ENCODE data around the gene SYT6. TPM values are rescaled to one million over a fixed set of nuclear protein-coding genes. Genes with fewer than 3 reads are reported as not detected.
A peak's percentile ranks its signal among the peaks of the same experiment; 100 is the strongest.
"Not testable (repeated sequence)": the region's sequence is repeated elsewhere in the genome, so short reads cannot be mapped to it uniquely, and the experiment has no call there.

Gene SYT6
- total RNA-seq, 1 experiment from 2014 or later = 0.04 TPM

DNA sequence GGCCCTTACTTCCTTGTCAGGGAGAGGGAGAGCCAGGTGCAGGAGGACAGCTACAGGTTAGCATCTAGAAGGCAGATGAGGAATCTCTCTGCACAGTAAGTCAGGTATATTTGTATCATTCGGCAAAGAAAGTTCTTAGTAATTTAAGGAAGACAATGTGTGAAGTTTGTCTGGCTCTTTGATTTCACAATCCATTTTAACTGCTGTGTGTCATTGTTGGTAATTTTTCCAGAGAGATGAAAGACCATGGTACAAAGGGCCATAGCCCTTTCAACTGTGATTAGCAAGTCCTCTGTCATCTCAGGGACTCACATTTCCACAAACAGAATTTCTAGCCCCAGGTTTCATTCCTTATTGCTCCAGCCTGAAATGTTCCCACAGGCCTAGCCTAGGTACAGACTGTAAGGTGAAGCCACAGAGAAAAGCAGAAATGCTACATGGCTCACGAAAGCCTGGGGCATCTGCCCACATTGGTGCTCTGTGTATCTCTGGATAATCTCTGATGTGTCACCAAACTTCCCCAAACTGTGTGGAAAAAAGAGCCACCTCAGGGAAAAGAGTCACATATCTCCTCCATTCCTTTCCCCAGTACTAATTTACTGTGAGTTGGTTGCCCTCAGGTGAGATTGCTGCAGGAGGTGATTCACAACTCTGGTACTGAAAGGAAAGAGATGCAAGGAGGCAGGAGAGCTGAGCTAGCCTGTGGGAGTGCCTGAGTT lies 70.6 kb downstream of the SYT6 start:
- H3K27ac ChIP-seq = no peak overlapping the region
- no peaks in the 10 kb centered on the region for H3K27me3 ChIP-seq
- 0 out of 2 replicates have a peak, but pooled peaks cover 7% of the 10 kb centered on the region for H3K4me1 ChIP-seq
- H3K9me3 ChIP-seq (replicated peaks) = no peaks in the 10 kb centered on the region
- no peaks in the 10 kb centered on the region for H3K36me3 ChIP-seq
- no peak for DNase-seq
- H3K4me3 ChIP-seq = no peak overlapping the region

GRCh38 chr1:114082304-114082630 lies 71.4 kb downstream of the SYT6 start:
- Histone ChIP-seq H3K27me3 (no peaks in the 10 kb centered on the region), H3K9me3 (replicated peaks) (no peaks in the 10 kb centered on the region), H3K4me3 (no peak overlapping the region), H3K27ac (no peak overlapping the region), H3K36me3 (no peaks in the 10 kb centered on the region), H3K4me1 (0 out of 2 replicates have a peak, but pooled peaks cover 7% of the 10 kb centered on the region)
- no peak for DNase-seq

DNA sequence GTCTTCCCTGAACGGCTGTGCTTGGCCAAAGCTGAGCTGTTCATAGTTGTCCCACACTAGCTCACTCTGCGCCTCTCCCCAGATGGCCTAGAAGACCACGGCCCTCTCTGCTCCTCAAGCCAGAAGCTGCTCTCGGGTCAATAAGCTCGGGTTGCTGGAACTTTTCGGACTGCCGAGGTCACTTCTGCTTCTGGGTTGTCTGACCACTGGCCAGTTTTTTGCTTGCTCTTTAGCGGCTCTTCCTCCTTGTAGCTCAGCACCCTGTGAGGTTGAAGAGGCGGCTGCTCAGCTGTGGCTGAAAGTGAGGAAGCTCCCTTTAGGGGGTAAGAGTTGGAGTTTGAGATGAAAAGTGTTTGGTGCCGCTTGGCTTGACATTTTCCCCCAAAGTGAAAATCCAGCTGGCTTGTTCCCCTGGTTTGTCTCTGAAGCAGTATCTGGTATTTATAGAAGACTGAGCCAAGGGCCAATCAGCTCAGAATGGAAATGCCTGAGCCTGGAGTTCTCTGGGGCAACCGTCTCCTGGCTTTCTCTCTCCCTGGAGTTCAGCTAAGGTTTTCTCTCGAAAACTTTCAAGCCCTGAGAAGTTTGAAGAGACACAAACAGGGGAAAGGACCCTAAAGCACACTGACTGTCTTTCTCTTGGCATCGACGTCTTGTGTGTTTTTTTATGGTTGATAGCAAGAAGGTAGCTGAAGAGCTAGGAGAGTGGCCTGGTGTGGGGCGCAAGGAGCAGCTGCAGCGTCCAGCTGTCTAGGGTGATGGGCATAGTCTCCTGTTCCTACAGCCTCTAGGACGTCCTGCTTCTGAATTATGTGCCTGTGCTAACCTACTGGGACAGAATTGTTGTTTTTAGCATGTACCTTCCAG lies 72.0 kb downstream of the SYT6 start:
- Histone ChIP-seq H3K27ac (no peak overlapping the region), H3K27me3 (no peaks in the 10 kb centered on the region), H3K4me1 (0 out of 2 replicates have a peak, but pooled peaks cover 7% of the 10 kb centered on the region), H3K36me3 (no peaks in the 10 kb centered on the region), H3K4me3 (no peak overlapping the region), H3K9me3 (replicated peaks) (no peaks in the 10 kb centered on the region)
- peak; percentile 21 to 55 for DNase-seq

DNA sequence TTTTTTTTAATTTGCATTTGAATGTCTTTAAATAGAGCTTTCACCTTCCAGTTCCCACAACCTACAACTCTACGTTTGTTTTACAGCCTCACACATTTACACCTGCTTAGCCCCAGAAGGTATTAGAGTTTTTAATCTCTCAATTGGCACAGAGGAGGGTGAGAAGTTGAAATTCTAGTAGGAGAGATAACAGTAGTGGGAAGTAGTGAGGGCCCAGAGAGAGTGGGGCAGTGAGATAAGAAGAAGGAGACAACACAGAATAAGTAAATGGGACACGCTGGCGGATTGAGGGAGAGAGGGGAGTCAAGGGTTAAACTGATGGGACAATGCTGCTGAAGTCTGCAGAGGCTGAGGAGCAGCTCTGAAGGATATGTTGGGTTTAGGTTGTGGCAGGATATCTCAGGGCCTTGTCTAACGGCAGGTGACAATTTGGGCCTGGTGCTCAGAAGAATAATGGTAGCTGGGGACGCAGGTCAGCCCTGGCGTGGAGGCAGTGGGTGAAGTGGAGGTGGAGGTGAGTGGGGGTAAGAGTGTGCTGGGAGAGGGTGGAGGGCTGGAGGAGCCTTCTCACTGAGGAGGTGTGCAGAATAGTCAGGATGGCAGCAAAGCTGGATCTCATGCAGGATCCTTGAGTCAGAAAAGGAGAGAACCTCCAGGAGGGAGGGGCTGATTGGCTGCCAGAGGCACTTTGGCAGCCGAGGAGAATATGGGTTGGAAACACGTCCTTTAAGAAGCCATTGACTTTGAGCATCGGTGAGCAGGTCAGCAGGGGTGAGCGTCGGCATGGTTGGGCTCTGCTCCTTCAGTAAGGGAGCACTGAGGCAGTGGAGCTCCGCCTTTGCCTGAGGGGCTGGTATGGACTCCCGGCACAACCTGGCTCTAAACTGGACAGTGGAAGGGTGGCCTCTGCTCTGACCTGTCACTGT lies 72.9 kb downstream of the SYT6 start:
- H3K4me3 ChIP-seq = no peak overlapping the region
- no peaks in the 10 kb centered on the region for H3K9me3 ChIP-seq (replicated peaks)
- no peaks in the 10 kb centered on the region for H3K36me3 ChIP-seq
- H3K4me1 ChIP-seq = 0 out of 2 replicates have a peak, but pooled peaks cover 7% of the 10 kb centered on the region
- H3K27ac ChIP-seq = no peak overlapping the region
- no peak for DNase-seq
- no peaks in the 10 kb centered on the region for H3K27me3 ChIP-seq

- no peak for DNase-seq
- H3K27ac ChIP-seq = no peak overlapping the region
- no peak overlapping the region for H3K4me3 ChIP-seq
Observed at GRCh38 chr1:114079596-114080190, 74.0 kb downstream of the SYT6 start.

DNA sequence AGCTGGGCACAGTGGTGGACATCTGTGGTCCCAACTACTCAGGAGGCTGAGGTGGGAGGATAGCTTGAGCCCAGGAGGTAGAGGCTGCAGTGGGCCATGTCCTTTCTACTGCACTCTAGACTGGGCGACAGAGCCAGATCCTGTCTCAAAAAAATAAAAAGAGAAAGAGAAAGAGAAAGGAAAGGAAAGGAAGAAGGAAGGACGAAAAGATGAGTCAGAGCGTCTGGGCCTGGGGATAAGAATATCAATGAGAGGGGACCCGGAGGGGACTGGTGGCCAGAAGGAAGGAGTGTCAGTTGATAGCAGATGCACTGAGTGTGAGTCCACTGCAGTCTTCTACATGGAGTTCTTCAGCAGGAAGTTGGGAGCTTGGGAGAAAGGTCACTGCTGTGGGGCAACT lies 75.6 kb downstream of the SYT6 start:
- H3K9me3 ChIP-seq (replicated peaks) = peaks cover 4% of the 10 kb centered on the region
- DNase-seq = no peak
- no peak overlapping the region for H3K4me3 ChIP-seq
- H3K27me3 ChIP-seq = no peaks in the 10 kb centered on the region
- H3K27ac ChIP-seq = no peak overlapping the region
- 0 out of 2 replicates have a peak, but pooled peaks cover 7% of the 10 kb centered on the region for H3K4me1 ChIP-seq
- H3K36me3 ChIP-seq = no peaks in the 10 kb centered on the region

More at GRCh38 chr1:114079596-114080190, 74.0 kb downstream of the SYT6 start:
- Histone ChIP-seq H3K27me3 (no peaks in the 10 kb centered on the region), H3K9me3 (replicated peaks) (no peaks in the 10 kb centered on the region), H3K4me1 (0 out of 2 replicates have a peak, but pooled peaks cover 7% of the 10 kb centered on the region), H3K36me3 (no peaks in the 10 kb centered on the region)

DNA sequence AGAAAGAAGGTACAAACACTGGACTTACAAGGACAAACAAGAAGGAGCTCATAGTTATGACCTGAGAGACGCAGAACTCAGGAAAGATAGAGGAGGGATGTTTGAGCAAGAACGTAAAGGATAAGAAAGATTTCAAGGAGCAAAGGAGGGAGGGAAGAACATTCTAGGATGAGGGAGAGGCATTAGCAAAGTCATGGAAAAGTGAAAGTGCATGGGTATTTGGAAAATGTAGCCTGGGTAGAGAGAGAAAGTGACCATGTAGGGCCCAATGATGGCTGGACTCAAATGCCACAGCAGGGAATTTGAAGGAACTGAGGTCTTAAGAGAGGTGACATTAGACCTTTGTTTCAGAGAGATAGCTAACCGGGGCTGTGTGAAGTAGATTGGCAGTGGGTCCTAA lies 76.5 kb downstream of the SYT6 start:
- Histone ChIP-seq H3K36me3 (no peaks in the 10 kb centered on the region), H3K4me3 (no peak overlapping the region), H3K27me3 (no peaks in the 10 kb centered on the region), H3K4me1 (0 out of 2 replicates have a peak, but pooled peaks cover 5% of the 10 kb centered on the region), H3K9me3 (replicated peaks) (peaks cover 11% of the 10 kb centered on the region), H3K27ac (no peak overlapping the region)
- no peak for DNase-seq

- H3K27me3 ChIP-seq = no peaks in the 10 kb centered on the region
- H3K27ac ChIP-seq = no peak overlapping the region
- no peak overlapping the region for H3K4me3 ChIP-seq
- H3K36me3 ChIP-seq = no peaks in the 10 kb centered on the region
- no peaks in the 10 kb centered on the region for H3K4me1 ChIP-seq
- DNase-seq = no peak
- peaks cover 16% of the 10 kb centered on the region for H3K9me3 ChIP-seq (replicated peaks)
Observed at GRCh38 chr1:114076308-114076707, 77.4 kb downstream of the SYT6 start.

- DNase-seq = no peak
- H3K27me3 ChIP-seq = no peaks in the 10 kb centered on the region
- H3K27ac ChIP-seq = no peak overlapping the region
- peaks cover 16% of the 10 kb centered on the region for H3K9me3 ChIP-seq (replicated peaks)
- H3K4me1 ChIP-seq = no peaks in the 10 kb centered on the region
- no peaks in the 10 kb centered on the region for H3K36me3 ChIP-seq
- H3K4me3 ChIP-seq = no peak overlapping the region
Observed at GRCh38 chr1:114075546-114076242, 78.0 kb downstream of the SYT6 start.

GRCh38 chr1:114075105-114075504 lies 78.6 kb downstream of the SYT6 start:
- Histone ChIP-seq H3K27me3 (no peaks in the 10 kb centered on the region), H3K4me3 (no peak overlapping the region), H3K36me3 (no peaks in the 10 kb centered on the region), H3K9me3 (replicated peaks) (peaks cover 16% of the 10 kb centered on the region), H3K27ac (no peak overlapping the region), H3K4me1 (no peaks in the 10 kb centered on the region)
- DNase-seq = no peak

DNA sequence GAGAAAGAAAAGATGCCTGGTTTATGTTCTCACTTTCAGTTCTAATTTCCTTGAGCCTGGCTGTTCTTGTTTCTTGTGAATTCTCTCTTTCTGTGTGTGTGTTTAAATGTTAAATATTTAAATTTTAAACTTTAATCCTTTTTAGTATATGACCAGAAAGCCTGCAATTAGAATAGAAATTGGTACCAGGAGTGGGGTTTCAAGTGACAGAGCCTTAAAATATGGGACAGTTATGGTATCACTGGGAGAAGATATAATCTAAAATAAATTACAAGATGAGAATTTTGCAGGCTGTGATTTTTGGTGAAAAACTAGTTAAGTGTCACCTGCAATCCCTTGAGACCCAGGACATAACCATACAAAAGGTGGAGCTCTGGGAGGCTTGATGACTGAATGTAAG lies 81.4 kb downstream of the SYT6 start:
- no peak overlapping the region for H3K4me3 ChIP-seq
- H3K27ac ChIP-seq = no peak overlapping the region
- no peaks in the 10 kb centered on the region for H3K4me1 ChIP-seq
- no peaks in the 10 kb centered on the region for H3K36me3 ChIP-seq
- peaks cover 16% of the 10 kb centered on the region for H3K9me3 ChIP-seq (replicated peaks)
- H3K27me3 ChIP-seq = no peaks in the 10 kb centered on the region
- DNase-seq = no peak

DNA sequence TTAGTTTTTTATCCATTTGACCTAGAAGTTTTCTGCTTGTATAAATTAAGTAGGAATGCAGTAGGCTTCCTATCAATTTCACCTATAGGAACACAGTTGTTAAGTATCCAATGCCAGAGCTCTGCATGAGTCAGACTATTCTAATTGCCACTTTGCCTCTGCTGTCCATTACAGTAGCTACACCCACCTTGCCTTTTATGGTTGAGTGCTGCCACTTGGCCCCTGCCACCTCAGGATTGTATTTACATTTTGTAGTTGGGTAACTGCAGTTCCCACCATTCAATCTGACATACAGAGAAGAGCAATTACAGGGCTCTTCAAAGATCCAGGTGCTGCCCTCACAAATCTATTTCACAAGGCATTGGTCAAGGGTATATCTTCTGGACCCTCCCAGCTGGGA lies 83.9 kb downstream of the SYT6 start:
- H3K27ac ChIP-seq = not testable (repeated sequence)

GRCh38 chr1:114068684-114069083 lies 85.0 kb downstream of the SYT6 start:
- H3K4me3 ChIP-seq, H3K4me1 ChIP-seq, H3K27me3 ChIP-seq, H3K36me3 ChIP-seq, H3K27ac ChIP-seq, DNase-seq: not testable (repeated sequence)
- peaks cover 16% of the 10 kb centered on the region for H3K9me3 ChIP-seq (replicated peaks)

More for the DNA sequence above, 83.9 kb downstream of the SYT6 start:
- H3K9me3 ChIP-seq (replicated peaks) = peaks cover 16% of the 10 kb centered on the region
- not testable (repeated sequence) for H3K36me3 ChIP-seq, H3K4me1 ChIP-seq, H3K27me3 ChIP-seq, DNase-seq, H3K4me3 ChIP-seq

DNA sequence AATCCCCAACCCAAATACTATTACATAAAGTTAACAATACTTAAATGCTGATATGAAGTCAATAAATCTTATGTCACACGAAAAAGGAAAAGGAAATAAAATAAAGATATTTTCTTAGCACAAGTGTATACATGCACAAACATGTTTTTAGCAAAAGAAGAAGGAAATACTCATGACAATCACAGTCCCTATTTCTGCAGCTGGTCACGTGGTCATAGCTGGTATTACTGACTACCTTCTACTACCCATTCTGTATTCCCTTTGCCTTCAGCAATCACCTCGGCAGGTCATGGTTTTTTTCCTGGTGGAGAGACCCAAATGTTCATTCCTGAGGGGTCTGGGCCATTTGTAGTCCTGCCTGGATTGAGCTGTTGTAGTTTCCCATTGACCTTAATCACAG lies 88.0 kb downstream of the SYT6 start:
- not testable (repeated sequence) for H3K27me3 ChIP-seq; H3K27ac ChIP-seq; H3K36me3 ChIP-seq; H3K9me3 ChIP-seq (replicated peaks); H3K4me1 ChIP-seq; H3K4me3 ChIP-seq; DNase-seq
